Neural cell (in vitro differentiated cells): Measurements from ENCODE around the gene TSPAN18.

Experiments
- EP300 ChIP-seq: fragments of 450-650 bp; conservative IDR thresholded peaks from 2 replicates; pipeline ENCODE4 v1.6.1; 2014; ENCODE audit warnings: antibody characterized with exemption, mild to moderate bottlenecking, moderate library complexity; ENCODE audit not compliant: poor library complexity, severe bottlenecking
- EZH2 ChIP-seq: fragments of 200-600, 300-800 bp; shearing (Covaris generic), sonication (generic); IDR thresholded peaks from 2 replicates; pipeline ENCODE4 v1.6.1; 2014; ENCODE audit warnings: antibody characterized with exemption, low read length, borderline replicate concordance, mild to moderate bottlenecking; ENCODE audit not compliant: insufficient read depth, poor library complexity, severe bottlenecking
- MXI1 ChIP-seq: fragments of 450-650 bp; conservative IDR thresholded peaks from 2 replicates; pipeline ENCODE4 v1.6.1; 2014; ENCODE audit warnings: antibody characterized with exemption, mild to moderate bottlenecking; ENCODE audit not compliant: poor library complexity, severe bottlenecking
- POLR2AphosphoS5 ChIP-seq: IDR thresholded peaks from 2 replicates; pipeline ENCODE4 v1.6.1; 2012
- SMC3 ChIP-seq: fragments of 450-650 bp; conservative IDR thresholded peaks from 2 replicates; pipeline ENCODE4 v1.6.1; 2014; ENCODE audit warnings: antibody characterized with exemption, mild to moderate bottlenecking, moderate library complexity; ENCODE audit not compliant: poor library complexity
- TAF1 ChIP-seq: IDR thresholded peaks from 2 replicates; pipeline ENCODE4 v1.6.1; 2012; ENCODE audit warnings: low read depth
- TF ChIP-seq, protein P1 (sequence below): fragments of 450-650 bp; IDR thresholded peaks from 2 replicates; pipeline ENCODE4 v1.5.1; 2014; ENCODE audit warnings: antibody characterized with exemption, mild to moderate bottlenecking, moderate library complexity; ENCODE audit not compliant: poor library complexity, severe bottlenecking
- TF ChIP-seq, protein P2 (sequence below): IDR thresholded peaks from 2 replicates; pipeline ENCODE4 v1.6.1; 2012; ENCODE audit warnings: borderline replicate concordance

DNA sequence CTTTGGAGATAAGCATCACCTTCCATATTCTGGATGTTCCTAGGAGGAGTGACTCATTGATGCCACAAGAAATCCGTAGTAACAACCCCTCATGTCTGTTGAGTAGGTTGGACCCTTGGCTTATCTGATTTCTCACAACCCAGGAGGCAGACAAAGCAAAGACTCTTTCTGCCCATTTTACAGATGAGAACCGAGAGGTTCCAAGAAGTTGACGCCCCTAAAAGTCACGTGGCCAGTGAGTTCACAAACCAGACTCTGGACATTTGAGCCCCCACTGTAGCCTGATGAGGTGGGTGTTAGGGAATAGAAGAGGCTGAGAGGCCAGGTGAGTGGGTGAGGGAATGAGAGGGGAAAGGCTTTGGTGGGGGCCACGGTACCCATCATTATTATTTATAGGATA lies 70.3 kb downstream of the TSPAN18 start:
- TF ChIP-seq EZH2 = no peak
- TF ChIP-seq, protein P1, sequence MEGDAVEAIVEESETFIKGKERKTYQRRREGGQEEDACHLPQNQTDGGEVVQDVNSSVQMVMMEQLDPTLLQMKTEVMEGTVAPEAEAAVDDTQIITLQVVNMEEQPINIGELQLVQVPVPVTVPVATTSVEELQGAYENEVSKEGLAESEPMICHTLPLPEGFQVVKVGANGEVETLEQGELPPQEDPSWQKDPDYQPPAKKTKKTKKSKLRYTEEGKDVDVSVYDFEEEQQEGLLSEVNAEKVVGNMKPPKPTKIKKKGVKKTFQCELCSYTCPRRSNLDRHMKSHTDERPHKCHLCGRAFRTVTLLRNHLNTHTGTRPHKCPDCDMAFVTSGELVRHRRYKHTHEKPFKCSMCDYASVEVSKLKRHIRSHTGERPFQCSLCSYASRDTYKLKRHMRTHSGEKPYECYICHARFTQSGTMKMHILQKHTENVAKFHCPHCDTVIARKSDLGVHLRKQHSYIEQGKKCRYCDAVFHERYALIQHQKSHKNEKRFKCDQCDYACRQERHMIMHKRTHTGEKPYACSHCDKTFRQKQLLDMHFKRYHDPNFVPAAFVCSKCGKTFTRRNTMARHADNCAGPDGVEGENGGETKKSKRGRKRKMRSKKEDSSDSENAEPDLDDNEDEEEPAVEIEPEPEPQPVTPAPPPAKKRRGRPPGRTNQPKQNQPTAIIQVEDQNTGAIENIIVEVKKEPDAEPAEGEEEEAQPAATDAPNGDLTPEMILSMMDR = no peak
- TF ChIP-seq, protein P2, sequence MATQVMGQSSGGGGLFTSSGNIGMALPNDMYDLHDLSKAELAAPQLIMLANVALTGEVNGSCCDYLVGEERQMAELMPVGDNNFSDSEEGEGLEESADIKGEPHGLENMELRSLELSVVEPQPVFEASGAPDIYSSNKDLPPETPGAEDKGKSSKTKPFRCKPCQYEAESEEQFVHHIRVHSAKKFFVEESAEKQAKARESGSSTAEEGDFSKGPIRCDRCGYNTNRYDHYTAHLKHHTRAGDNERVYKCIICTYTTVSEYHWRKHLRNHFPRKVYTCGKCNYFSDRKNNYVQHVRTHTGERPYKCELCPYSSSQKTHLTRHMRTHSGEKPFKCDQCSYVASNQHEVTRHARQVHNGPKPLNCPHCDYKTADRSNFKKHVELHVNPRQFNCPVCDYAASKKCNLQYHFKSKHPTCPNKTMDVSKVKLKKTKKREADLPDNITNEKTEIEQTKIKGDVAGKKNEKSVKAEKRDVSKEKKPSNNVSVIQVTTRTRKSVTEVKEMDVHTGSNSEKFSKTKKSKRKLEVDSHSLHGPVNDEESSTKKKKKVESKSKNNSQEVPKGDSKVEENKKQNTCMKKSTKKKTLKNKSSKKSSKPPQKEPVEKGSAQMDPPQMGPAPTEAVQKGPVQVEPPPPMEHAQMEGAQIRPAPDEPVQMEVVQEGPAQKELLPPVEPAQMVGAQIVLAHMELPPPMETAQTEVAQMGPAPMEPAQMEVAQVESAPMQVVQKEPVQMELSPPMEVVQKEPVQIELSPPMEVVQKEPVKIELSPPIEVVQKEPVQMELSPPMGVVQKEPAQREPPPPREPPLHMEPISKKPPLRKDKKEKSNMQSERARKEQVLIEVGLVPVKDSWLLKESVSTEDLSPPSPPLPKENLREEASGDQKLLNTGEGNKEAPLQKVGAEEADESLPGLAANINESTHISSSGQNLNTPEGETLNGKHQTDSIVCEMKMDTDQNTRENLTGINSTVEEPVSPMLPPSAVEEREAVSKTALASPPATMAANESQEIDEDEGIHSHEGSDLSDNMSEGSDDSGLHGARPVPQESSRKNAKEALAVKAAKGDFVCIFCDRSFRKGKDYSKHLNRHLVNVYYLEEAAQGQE = no peak
- no peak for TF ChIP-seq MXI1
- no peak for TF ChIP-seq EP300
- TF ChIP-seq POLR2AphosphoS5 = no peak
- TF ChIP-seq SMC3 = no peak
- no peak for TF ChIP-seq TAF1
